GM19023 (cell line): Measurements from ENCODE around the gene STYXL2.
A peak's percentile ranks its signal among the peaks of the same experiment; 100 is the strongest.

Experiments
- ATAC-seq: cut with Tn5 transposase; IDR thresholded peaks from one replicate; pipeline ENCODE4 v1.9.1; 2021; ENCODE audit warnings: mild to moderate bottlenecking, moderate library complexity; ENCODE audit not compliant: unreplicated experiment

STYXL2 gene

GRCh38 chr1:167093846-167094516 lies at the start of gene STYXL2:
Gene STYXL2, plus strand, starts transcription at chr1:167094075. Its CDS starts 775 bp downstream, at chr1:167094850.
- no peak for ATAC-seq

DNA sequence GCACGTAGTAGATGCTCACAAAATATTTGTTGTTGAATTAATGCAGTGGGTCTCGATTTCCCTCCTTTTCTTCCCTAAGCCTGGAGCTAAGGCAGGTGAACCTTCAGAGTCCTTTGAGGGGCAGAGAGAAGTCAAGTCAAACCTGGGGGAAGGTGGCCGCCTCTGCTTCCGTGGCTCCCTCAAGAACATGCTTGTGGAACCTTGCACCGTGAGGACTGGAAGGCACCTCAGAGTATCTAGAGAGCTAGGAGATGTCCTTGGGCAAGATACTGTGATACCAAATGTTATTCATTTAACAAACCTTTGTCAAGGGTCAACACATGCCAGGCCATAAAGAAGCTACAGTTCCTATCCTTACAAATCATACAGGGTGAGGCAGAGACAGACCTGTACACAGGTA lies 42.0 kb upstream of the STYXL2 start:
- no peak for ATAC-seq

GRCh38 chr1:167052389-167052788 lies 41.5 kb upstream of the STYXL2 start:
- no peak for ATAC-seq

GRCh38 chr1:167054531-167054930 lies 39.3 kb upstream of the STYXL2 start:
- ATAC-seq: no peak

DNA sequence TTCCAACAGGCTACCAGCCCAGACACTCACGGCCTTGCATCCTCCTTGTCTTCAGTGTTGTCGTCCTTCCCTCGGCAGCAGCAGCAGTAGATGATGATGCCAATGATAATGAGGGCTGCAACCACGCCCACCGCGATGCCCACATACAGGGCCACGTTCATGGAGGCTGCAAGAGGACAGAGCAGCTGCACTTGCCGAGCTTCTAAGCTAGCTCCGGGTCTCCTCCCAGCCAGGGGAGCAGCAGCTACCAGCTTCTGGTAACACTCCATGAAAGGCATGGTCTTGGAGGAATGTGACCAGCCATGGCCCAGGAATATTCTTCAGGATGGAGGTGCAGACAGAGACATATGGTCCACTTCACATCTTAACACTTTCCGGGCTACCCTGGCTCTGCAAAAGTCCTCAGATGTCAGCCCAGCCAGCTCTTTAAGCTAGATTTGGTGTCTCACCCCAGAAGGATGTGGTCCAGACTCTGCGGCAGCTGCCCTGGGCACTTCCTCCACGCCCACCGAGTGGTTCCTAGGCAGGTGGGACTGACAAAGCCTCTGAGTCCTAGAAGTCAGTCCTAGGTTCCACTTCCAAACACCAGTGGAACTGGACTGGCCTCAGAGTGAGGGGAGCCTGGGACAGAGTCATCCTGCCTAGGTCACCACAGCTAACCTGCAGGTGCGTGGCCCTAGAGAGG lies 38.8 kb upstream of the STYXL2 start:
- ATAC-seq: no peak

GRCh38 chr1:167056529-167057231 lies 37.2 kb upstream of the STYXL2 start:
- no peak for ATAC-seq

GRCh38 chr1:167057241-167057688 lies 36.6 kb upstream of the STYXL2 start:
- ATAC-seq: no peak

- no peak for ATAC-seq
Observed at GRCh38 chr1:167059045-167059808, 34.6 kb upstream of the STYXL2 start.

DNA sequence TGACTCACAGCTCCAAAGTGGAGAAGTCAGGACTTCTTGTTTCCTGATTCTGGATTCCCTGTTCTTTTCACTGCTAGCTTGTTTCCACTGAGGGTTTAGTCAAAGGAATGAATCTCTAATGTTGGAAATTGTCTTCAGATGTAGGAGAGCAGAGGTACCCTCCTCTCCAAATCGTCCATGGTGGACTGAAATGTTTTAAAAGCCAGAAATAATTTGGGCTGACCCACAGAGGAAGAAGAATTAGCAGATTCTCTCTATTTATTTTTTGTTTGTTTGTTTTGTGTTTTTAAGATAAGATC lies 34.1 kb upstream of the STYXL2 start:
- ATAC-seq: no peak

DNA sequence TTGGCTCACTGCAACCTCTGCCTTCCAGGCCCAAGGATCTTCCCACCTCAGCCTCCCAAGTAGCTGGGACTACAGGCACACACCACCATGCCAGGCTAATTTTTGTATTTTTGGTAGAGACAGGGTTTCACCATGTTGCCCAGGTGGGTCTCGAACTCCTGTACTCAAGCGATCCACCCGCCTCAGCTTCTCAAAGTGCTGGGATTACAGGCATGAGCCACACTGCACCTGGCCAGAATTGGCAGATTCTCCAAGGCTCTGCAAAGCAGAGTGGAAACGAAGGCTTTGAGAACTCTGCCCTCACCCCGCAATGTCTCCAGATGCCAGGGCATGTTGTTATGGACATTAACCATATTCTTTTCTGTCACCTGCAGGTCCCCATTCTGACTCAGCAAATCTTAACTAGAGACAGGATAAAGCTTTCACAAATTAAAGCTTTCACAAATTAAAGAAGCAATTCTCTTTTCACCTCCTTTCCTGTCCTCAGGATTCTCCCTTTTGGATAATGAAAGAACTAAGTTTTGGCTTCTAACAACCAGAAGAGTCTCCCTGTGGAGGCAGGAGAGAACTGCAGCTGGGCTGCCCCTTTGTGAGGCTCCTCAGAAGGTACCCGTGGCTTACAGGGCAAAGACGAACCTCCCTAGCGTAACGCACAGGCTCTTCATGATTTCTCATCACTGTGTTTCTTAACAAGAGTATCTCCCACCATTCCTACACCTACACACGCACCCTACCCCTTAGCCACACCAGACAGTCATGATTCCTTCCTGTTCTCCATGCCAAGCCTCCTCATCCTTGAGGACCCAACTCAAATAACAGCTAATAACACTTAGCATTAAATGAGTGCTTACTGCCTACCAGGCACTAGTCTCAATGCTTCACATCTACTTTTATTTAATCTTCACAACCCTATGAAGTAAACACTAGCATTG lies 33.5 kb upstream of the STYXL2 start:
- ATAC-seq: no peak

GRCh38 chr1:167061073-167061464 lies 32.8 kb upstream of the STYXL2 start:
- no peak for ATAC-seq

DNA sequence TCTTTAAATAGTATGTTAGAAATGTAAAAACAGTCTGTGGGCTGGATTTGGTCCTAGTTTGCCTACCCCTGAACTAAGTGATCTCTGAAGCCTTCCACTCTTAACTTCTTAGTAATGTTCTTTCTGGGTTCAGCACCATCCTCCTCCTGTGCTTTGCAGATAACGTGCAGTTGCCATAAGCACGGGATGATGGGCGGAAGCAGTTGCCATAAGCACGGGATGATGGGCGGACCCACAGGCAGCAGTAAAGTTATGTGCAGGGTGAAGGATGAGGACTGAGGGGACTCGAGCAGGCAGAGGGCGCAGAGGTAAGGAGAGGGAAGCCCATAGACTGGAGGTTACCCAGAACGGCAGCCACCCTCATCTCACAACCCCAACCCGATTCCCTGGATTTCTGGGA lies 29.3 kb upstream of the STYXL2 start:
- no peak for ATAC-seq

- ATAC-seq: no peak
Observed at GRCh38 chr1:167065471-167065870, 28.4 kb upstream of the STYXL2 start.

- ATAC-seq: peak; percentile 76
Observed at GRCh38 chr1:167066333-167067122, 27.3 kb upstream of the STYXL2 start.

GRCh38 chr1:167067904-167068303 lies 26.0 kb upstream of the STYXL2 start:
- no peak for ATAC-seq

- no peak for ATAC-seq
Observed at GRCh38 chr1:167068761-167069160, 25.1 kb upstream of the STYXL2 start.

DNA sequence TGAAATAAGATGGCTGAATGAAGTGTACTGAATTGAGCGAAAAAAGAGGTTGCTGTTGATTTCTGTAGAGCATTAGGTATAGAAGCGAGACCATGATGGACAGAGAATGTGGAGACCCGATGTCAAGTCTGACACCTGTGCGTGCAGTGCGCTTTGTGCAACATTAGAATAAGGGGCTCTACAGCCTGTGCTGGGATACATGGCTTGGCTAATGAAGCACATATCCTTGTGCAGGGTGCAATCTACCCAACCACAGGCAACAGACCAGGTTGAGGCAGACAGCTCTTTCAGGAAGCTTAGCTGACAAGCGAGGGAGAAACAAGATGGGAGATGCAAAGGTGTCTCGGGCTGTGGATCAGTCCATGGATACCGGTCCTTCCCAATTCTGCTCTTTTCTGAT lies 22.6 kb upstream of the STYXL2 start:
- no peak for ATAC-seq

- no peak for ATAC-seq
Observed at GRCh38 chr1:167076136-167076710, 17.7 kb upstream of the STYXL2 start.
